Erythroblast (primary cell): ENCODE results near the gene LMBRD2.

ENCODE experiments used
- GATA1 ChIP-seq: IDR thresholded peaks from 2 replicates; pipeline ENCODE4 v1.6.1; 2011; ENCODE audit warnings: low read depth, mild to moderate bottlenecking, control low read depth, low read length, moderate library complexity
- POLR2A ChIP-seq: IDR thresholded peaks from 2 replicates; pipeline ENCODE4 v1.6.1; 2011; ENCODE audit warnings: mild to moderate bottlenecking, low read length

DNA sequence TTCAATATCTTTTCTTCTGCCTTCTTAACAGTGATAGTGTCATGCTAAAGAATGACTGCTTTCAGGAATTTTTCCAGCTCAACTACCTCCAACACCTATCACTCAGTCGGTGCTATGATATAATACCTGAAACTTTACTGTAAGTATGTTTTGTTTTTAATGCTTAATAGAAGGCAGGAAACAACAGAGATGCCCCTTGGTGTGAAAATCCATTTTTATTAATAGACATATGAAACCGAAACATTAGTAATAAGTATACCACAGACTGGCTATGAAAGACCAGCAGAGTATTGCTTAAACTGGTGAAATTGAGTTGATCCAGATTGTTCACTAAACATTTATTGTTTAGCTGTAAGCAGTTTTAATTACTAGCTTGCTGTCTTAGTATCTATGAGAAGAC is 25.5 kb upstream of the LMBRD2 start:
- no peak for TF ChIP-seq POLR2A
- TF ChIP-seq GATA1: no peak
